ENCODE data around the gene HEATR5B. TPM values are rescaled to one million over a fixed set of nuclear protein-coding genes. Genes with fewer than 3 reads are reported as not detected.

The HEATR5B gene
- total RNA-seq, 1 donor from 2014 or later = 10.6 TPM

DNA sequence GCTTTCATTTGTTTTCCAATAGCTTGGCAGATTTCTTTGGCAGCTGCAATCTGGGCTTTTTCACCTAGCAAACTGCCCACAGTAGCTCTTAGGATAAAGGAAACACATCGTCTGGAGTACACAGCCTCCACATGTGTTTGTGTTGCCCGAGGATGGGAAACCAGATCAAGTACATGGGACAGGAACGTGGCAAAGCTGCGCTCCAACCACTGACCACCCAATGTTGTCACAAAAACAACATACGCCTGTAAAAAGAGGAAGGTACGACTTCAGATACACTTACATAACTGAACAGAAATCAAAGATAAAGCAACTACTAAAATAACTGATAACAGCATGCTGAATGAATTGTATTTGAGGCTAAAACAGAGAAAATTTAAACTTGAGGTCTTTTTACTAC is 15.5 kb downstream of the HEATR5B start:
- Histone ChIP-seq H3K27me3 (no peaks in the 10 kb centered on the region), H3K27ac (no peak overlapping the region), H3K9me3 (no peaks in the 10 kb centered on the region), H3K36me3 (peaks cover 59 to 82% of the 10 kb centered on the region in 2 donors), H3K4me1 (no peaks in the 10 kb centered on the region), H3K4me3 (no peak overlapping the region)
- TF ChIP-seq, protein P1, sequence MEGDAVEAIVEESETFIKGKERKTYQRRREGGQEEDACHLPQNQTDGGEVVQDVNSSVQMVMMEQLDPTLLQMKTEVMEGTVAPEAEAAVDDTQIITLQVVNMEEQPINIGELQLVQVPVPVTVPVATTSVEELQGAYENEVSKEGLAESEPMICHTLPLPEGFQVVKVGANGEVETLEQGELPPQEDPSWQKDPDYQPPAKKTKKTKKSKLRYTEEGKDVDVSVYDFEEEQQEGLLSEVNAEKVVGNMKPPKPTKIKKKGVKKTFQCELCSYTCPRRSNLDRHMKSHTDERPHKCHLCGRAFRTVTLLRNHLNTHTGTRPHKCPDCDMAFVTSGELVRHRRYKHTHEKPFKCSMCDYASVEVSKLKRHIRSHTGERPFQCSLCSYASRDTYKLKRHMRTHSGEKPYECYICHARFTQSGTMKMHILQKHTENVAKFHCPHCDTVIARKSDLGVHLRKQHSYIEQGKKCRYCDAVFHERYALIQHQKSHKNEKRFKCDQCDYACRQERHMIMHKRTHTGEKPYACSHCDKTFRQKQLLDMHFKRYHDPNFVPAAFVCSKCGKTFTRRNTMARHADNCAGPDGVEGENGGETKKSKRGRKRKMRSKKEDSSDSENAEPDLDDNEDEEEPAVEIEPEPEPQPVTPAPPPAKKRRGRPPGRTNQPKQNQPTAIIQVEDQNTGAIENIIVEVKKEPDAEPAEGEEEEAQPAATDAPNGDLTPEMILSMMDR (IDR thresholded peaks at IDR 0.05) = no peak
- DNase-seq (ENCODE audit: low spot score in 2 of 2) = no peak
- intact Hi-C loops (cut with DNase I) = no loop called here

DNA sequence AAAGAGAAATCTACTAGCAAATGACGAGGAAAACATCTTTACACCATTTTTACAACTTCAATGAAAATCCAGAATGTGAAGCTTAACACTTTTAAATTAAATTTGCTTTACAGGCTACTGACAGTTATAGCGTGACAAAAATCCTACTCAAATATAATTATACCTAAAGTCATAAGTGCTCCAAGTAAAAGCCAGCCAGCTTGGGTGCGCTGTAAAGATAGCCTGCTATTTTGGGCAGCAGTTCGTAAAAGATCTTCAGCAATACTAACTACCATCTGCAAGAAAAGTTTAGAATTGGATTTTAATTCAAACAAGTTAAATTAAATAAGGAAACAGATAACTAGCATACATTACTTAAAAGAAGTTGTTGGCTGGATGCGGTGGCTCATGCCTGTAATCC is 22.4 kb downstream of the HEATR5B start:
- DNase-seq (ENCODE audit: low spot score in 2 of 2) = no peak
- TF ChIP-seq, protein P1 (IDR thresholded peaks at IDR 0.05) = no peak
- Histone ChIP-seq H3K27ac (no peak overlapping the region), H3K27me3 (no peaks in the 10 kb centered on the region), H3K4me3 (no peak overlapping the region), H3K9me3 (no peaks in the 10 kb centered on the region), H3K4me1 (no peaks in the 10 kb centered on the region), H3K36me3 (peaks cover 50 to 74% of the 10 kb centered on the region in 2 donors)
- intact Hi-C loops (cut with DNase I) = no loop called here

DNA sequence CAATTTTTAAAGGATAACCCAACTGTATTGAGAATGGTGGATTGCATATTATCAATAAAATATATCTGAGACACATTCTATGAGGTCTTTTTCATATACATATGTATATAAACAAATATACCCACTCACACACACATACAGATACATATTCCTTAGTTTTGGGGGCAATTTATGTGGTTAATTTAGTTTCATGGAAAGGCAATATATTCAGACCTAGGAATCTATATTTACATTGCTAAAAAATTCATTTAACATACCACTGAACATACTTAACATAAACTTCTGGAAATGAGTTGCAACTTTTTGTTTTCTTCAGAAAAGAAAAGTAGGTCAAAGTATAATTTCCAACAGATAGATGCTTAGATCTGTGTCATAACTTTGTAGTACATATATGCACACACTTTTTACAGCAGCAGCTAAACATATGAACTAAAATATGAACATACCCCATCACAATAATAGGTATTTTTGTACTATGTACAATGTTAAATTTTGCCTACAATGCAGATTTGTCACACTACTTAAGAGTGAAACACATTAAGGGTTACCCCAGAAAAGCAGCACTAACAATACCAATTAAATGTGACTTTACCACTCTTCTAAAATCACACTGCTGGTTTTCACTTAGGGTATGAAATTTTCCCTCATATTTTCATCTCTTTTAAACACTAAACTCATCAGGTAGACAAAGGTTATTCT is 23.0 kb downstream of the HEATR5B start:
- H3K36me3 ChIP-seq = peaks cover 50 to 76% of the 10 kb centered on the region in 2 donors
- H3K27me3 ChIP-seq = no peaks in the 10 kb centered on the region
- no peak overlapping the region for H3K27ac ChIP-seq
- no peak overlapping the region for H3K4me3 ChIP-seq
- no peak for DNase-seq (ENCODE audit: low spot score in 2 of 2)
- intact Hi-C loops (cut with DNase I) = no loop called here
- TF ChIP-seq, protein P1 (IDR thresholded peaks at IDR 0.05) = no peak
- H3K9me3 ChIP-seq = no peaks in the 10 kb centered on the region
- no peaks in the 10 kb centered on the region for H3K4me1 ChIP-seq

DNA sequence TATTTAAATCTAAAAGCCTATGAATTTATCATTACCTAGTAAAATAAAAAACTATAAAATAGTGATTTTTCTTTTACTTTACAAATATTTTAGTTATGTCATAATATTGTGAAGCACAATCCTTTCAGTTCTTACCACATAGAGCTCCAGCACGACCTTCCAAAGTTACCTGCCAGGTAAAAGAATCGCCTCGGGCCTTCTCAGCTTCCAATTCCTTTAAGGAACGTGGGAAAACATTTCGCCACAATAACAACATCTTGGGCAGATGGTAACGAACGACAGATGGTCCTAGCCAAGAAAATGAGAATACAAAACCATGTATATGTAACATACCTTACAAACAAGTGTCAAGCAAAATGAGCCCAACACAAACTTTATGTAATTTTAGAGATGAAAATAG is 23.7 kb downstream of the HEATR5B start:
- TF ChIP-seq, protein P1 (IDR thresholded peaks at IDR 0.05) = no peak
- Histone ChIP-seq H3K9me3 (no peaks in the 10 kb centered on the region), H3K27ac (no peak overlapping the region), H3K36me3 (peaks cover 50 to 76% of the 10 kb centered on the region in 2 donors), H3K27me3 (no peaks in the 10 kb centered on the region), H3K4me1 (no peaks in the 10 kb centered on the region), H3K4me3 (no peak overlapping the region)
- intact Hi-C loops (cut with DNase I) = no loop called here
- no peak for DNase-seq (ENCODE audit: low spot score in 2 of 2)

DNA sequence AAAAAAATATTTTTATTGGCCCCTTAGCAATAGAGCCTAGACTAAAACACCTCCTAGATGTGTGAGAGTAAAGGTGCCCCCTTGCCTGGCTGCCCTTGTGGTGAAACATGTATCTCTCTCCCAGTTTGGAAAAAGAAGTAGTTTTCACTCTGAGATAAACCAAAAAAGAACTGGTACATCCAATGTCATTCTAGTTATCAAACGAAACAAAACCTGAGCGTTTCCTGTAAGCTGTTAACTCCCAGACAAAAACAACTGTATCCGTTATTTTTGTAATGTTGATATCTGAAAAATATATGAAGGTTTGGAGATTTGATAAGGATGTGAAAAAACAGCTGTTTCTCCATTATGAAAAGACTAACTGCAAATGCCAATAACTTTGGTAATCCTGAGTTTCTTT is 24.3 kb downstream of the HEATR5B start:
- TF ChIP-seq, protein P1 (IDR thresholded peaks at IDR 0.05) = no peak
- Histone ChIP-seq H3K27me3 (no peaks in the 10 kb centered on the region), H3K36me3 (peaks cover 50 to 78% of the 10 kb centered on the region in 2 donors), H3K4me3 (no peak overlapping the region), H3K27ac (no peak overlapping the region), H3K4me1 (no peaks in the 10 kb centered on the region), H3K9me3 (no peaks in the 10 kb centered on the region)
- DNase-seq (ENCODE audit: low spot score in 2 of 2) = no peak
- intact Hi-C loops (cut with DNase I) = no loop called here

Measured in ascending aorta (tissue), 2 donors.